Limb (tissue), 2 donors: ENCODE results near the gene SQSTM1.

Experiments
- DNase-seq, 2 donors: peaks; one replicate each; pipeline ENCODE4 v3.0.0-alpha.2; 2016; ENCODE audit errors: extremely low spot score in 2 of 2

Gene SQSTM1

GRCh38 chr5:179852993-179853547 is 32.4 kb downstream of the SQSTM1 start:
- no peak for DNase-seq

- no peak for DNase-seq
Observed at GRCh38 chr5:179854356-179854755, 33.7 kb downstream of the SQSTM1 start.

GRCh38 chr5:179858241-179858585 is 37.5 kb downstream of the SQSTM1 start:
- peak in 1 of 2 donors; percentile 6 for DNase-seq

GRCh38 chr5:179858586-179859427 is 38.1 kb downstream of the SQSTM1 start, which contains the start of gene MRNIP:
TSS of gene MRNIP (minus strand) at chr5:179858817. CDS start at chr5:179858796, 21 bp downstream.
- peak; percentile 96 to 97 for DNase-seq

- DNase-seq = no peak
Observed at GRCh38 chr5:179860301-179860700, 39.6 kb downstream of the SQSTM1 start.

GRCh38 chr5:179862296-179862695 is 41.6 kb downstream of the SQSTM1 start:
- DNase-seq = no peak

- DNase-seq = no peak
Observed at GRCh38 chr5:179862891-179863290, 42.2 kb downstream of the SQSTM1 start.

GRCh38 chr5:179863449-179864085 is 42.9 kb downstream of the SQSTM1 start:
- DNase-seq = no peak

- DNase-seq = no peak
Observed at GRCh38 chr5:179864686-179865085, 44.0 kb downstream of the SQSTM1 start.

- DNase-seq = no peak
Observed at GRCh38 chr5:179865491-179866240, 45.0 kb downstream of the SQSTM1 start.

GRCh38 chr5:179866241-179867078 is 45.8 kb downstream of the SQSTM1 start:
- DNase-seq = no peak

GRCh38 chr5:179867079-179867465 is 46.4 kb downstream of the SQSTM1 start:
- no peak for DNase-seq

GRCh38 chr5:179867476-179867875 is 46.8 kb downstream of the SQSTM1 start:
- no peak for DNase-seq

GRCh38 chr5:179868541-179868940 is 47.8 kb downstream of the SQSTM1 start:
- DNase-seq = no peak

- no peak for DNase-seq
Observed at GRCh38 chr5:179869101-179869500, 48.4 kb downstream of the SQSTM1 start.

GRCh38 chr5:179869641-179870402 is 49.1 kb downstream of the SQSTM1 start:
- no peak for DNase-seq

GRCh38 chr5:179870403-179870903 is 49.7 kb downstream of the SQSTM1 start:
- peak; percentile 27 to 63 for DNase-seq

- no peak for DNase-seq
Observed at GRCh38 chr5:179870952-179871351, 50.2 kb downstream of the SQSTM1 start.

- DNase-seq = peak in 1 of 2 donors; percentile 10
Observed at GRCh38 chr5:179871533-179871932, 50.8 kb downstream of the SQSTM1 start.
